Measurements from ENCODE around the gene RPL10L.

Gene RPL10L
- total RNA-seq = 0 reads per million in 18 experiments

DNA sequence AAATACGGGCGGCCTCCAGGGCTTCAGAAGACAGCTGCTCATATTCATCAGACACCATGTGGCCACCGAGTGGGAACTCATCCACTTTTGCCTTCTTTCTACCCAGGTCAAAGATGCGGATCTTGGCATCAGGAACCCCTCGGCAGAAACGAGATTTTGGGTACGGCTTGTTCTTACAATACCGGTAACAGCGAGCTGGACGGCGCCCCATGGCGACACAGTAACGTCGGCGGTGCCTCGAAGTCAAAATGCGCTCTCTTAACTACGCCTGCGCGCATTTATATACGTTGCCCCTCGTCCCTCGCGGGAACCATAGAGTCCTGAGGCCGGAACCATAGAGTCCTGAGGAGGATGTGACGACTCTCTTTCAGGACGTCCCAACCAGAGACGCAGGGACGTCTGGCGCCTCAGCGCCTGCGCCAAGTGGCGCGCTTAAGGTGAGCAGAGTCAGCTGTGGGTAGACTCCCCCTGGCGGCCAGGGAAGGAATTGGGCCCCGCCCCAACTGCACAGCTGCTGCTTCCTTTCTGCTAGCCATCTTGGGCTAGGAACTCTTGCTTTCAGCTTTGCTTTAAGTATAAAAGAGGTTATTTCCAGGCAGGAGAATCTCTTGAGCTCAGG is at the start of gene RPL10L:
TSS of gene RPL10L (minus strand) at position 256 of the 619 bp plus-strand sequence. CDS start at position 211, 45 bp downstream.
- DNase-seq = no peak

DNA sequence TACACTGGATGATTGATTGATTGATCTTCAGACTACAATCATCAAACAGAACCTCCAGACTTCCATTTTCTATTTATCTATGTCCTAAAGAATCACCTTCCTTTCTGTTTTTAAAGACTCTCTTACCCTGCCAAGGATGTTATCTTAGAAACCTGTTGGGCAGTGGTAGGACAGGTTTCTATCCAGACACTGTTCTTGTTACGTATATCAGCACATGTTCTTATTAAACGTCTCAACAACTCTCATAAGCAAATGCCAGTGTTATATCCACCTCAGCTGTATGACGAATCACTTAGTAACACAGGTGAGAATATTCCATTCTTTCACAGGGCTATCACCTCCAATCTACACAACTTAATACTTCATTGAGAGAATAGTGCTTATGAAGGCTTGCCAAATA is 40.2 kb upstream of the RPL10L start:
- DNase-seq = no peak

DNA sequence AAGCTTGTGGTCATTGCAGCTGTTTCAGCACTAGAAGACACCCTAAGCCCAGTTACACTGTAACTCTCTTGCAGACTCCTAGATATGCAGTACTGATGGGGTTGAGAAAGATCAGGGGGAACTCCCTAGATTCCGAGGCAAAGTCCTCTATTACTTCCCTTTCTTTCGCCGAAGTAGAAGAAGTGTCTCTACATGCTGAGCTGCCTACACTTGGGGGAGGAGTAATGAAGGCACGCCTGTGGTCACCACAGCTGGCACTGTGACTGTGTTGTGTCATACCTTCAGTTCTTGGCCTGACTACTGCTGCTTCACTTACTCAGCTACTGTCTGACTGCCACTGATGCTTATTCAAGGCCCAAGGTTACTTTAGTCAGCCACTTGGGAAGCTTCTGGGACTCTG is 35.1 kb upstream of the RPL10L start:
- DNase-seq = peak; percentile 60 to 66

- DNase-seq = no peak
These were observed 20.5 kb upstream of the RPL10L start for GRCh38 chr14:46672128-46672527.

- no peak for DNase-seq
These were observed 11.8 kb upstream of the RPL10L start for GRCh38 chr14:46663382-46663781.

GRCh38 chr14:46661728-46662127 is 10.1 kb upstream of the RPL10L start:
- DNase-seq = no peak

GRCh38 chr14:46653031-46653755 is 1.6 kb upstream of the RPL10L start:
- peak; percentile 51 for DNase-seq

DNA sequence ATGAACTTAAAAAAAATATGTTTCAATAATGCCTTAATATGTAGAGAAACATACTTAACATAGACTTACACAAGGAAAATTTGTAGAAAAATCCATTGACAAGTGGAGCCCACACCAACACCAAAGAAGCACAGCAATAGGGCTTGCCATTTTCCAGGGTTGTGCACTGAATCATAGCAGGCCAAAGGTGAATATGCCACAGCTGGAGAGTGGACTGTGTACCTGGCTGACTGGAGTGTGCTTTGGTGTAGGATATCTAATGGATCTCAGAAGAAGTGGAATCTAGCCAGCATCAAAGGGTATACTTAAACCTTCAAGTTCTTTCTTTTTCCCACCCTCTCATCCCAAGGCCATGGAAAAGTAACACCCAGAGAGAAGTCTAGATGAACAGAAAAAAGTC is 4.8 kb downstream of the RPL10L start:
- no peak for DNase-seq

GRCh38 chr14:46626876-46627275 is 24.7 kb downstream of the RPL10L start:
- no peak for DNase-seq
